Measurements from ENCODE around the gene AXL. TPM values are rescaled to one million over a fixed set of nuclear protein-coding genes. Genes with fewer than 3 reads are reported as not detected.
A peak's percentile ranks its signal among the peaks of the same experiment; 100 is the strongest.

Gene AXL
- total and polyA plus RNA-seq, 2 donors (not counting 3 experiments of a cell fraction or from before 2014, with no cell fraction given) = 86.9 to 172 TPM

DNA sequence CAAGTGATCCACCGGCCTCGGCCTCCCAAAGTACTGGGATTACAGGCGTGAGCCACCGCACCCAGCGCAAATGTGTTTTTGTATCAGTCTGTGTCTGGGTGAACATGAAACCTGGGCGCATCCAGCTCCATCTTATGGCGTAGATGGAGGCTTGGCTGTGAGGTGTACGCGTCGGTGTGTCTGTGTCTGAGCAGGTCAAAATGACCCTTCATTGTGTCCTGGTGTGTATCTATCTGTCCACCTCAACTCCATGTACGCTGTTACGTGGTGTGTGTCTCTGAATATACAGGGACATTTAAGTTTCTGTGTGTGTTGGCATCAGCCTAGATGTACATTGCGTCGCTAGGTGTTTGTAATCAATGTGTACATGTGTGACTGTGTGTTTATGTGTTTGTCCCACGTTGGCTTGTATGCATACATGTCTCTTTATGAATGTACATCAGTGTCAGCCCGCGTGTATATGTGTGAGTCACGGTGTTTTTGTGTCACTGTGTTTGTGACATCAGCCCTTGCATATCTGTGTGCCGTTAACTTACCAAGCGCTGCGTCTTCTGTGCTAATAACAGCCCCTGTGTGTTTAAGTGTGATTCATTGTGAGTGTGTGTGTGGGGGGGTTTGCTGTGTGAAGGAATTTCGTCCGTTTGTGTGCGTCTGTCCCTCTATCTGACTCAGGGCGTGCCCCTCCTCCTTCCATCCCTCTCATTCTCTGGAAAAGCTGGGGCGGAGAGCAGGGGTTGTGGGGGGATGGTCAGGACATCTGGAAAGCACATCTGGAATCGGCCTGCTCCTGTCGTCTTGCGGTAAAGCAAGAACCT is 6.4 kb downstream of the AXL start:
- peak; percentile 91 for FAIRE-seq
- peak; percentile 90 for DNase-seq (ENCODE audit: low read depth, low spot score)
- Histone ChIP-seq H3K9ac (replicated peaks; ENCODE audit: extremely low read depth, insufficient read depth, low read length) (peak overlapping the region; percentile 59), H3K36me3 (ENCODE audit: control insufficient read depth in 2 of 2, extremely low read depth in 1 of 2, insufficient read depth in 2 of 2, low read length in 2 of 2) (peaks cover 2 to 6% of the 10 kb centered on the region in 2 experiments), H3K4me2 (ENCODE audit: insufficient read depth, low read length) (peak overlapping the region; percentile 80), H2AFZ (ENCODE audit: low read depth, low read length) (no peak overlapping the region), H3K9me1 (replicated peaks; ENCODE audit: control insufficient read depth, extremely low read depth, insufficient read depth, low read length) (no peaks in the 10 kb centered on the region), H3K9me3 (replicated peaks; ENCODE audit: control insufficient read depth, insufficient read depth, low read length) (no peaks in the 10 kb centered on the region), H3K4me3 (replicated peaks in 1 of 3; ENCODE audit: insufficient read depth in 1 of 3, low read depth in 1 of 3, low read length in 3 of 3) (peak overlapping the region in 1 of 3 experiments; percentile 32), H4K20me1 (replicated peaks; ENCODE audit: control insufficient read depth, extremely low read depth, insufficient read depth, low read length) (no peaks in the 10 kb centered on the region), H3K27me3 (ENCODE audit: control insufficient read depth in 2 of 2, insufficient read depth in 2 of 2, low read length in 2 of 2) (no peaks in the 10 kb centered on the region), H3K27ac (ENCODE audit: insufficient read depth, low read depth, low read length) (peak overlapping the region; percentile 76), H3K4me1 (ENCODE audit: control insufficient read depth, extremely low read depth, insufficient read depth, low read length) (peaks cover 53% of the 10 kb centered on the region), H3K79me2 (ENCODE audit: control insufficient read depth, insufficient read depth, low read length) (peaks cover 56% of the 10 kb centered on the region)
- peak; percentile 77 for TF ChIP-seq JUN (IDR thresholded peaks at IDR 0.05; ENCODE audit: borderline replicate concordance, insufficient read depth, insufficient read length, low read depth)
- TF ChIP-seq, protein P1, sequence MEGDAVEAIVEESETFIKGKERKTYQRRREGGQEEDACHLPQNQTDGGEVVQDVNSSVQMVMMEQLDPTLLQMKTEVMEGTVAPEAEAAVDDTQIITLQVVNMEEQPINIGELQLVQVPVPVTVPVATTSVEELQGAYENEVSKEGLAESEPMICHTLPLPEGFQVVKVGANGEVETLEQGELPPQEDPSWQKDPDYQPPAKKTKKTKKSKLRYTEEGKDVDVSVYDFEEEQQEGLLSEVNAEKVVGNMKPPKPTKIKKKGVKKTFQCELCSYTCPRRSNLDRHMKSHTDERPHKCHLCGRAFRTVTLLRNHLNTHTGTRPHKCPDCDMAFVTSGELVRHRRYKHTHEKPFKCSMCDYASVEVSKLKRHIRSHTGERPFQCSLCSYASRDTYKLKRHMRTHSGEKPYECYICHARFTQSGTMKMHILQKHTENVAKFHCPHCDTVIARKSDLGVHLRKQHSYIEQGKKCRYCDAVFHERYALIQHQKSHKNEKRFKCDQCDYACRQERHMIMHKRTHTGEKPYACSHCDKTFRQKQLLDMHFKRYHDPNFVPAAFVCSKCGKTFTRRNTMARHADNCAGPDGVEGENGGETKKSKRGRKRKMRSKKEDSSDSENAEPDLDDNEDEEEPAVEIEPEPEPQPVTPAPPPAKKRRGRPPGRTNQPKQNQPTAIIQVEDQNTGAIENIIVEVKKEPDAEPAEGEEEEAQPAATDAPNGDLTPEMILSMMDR (IDR thresholded peaks at IDR 0.05; ENCODE audit: extremely low read depth in 1 of 2, insufficient read depth in 1 of 2, low read depth in 1 of 2, low read length in 2 of 2) = no peak
- peak; percentile 69 for TF ChIP-seq MYC (IDR thresholded peaks at IDR 0.05; ENCODE audit: low read depth, low read length)
- no peak for TF ChIP-seq POLR2AphosphoS5 (IDR thresholded peaks at IDR 0.05; ENCODE audit: insufficient read depth, low read depth, low read length)
- no peak for TF ChIP-seq GATA2 (IDR thresholded peaks at IDR 0.05; ENCODE audit: insufficient read depth, insufficient read length, low read depth, low read length)
- TF ChIP-seq EZH2 (IDR thresholded peaks at IDR 0.05; ENCODE audit: borderline replicate concordance, low read depth, low read length, severe bottlenecking) = no peak
- TF ChIP-seq, protein P2, sequence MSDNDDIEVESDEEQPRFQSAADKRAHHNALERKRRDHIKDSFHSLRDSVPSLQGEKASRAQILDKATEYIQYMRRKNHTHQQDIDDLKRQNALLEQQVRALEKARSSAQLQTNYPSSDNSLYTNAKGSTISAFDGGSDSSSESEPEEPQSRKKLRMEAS (IDR thresholded peaks at IDR 0.05; ENCODE audit: insufficient read depth, insufficient read length) = no peak
- peak; percentile 17 for TF ChIP-seq POLR2A (IDR thresholded peaks at IDR 0.05; ENCODE audit: low read depth, low read length)
- TF ChIP-seq FOS (IDR thresholded peaks at IDR 0.05; ENCODE audit: borderline replicate concordance, insufficient read depth, low read length) = peak; percentile 96
- BruUV-seq (replicated peaks) = TSS peak; percentile 2
- intact Hi-C loops (cut with micrococcal nuclease) = loop anchor here (1.0 kb wide), 1 partner anchor 37 kb away; no protein-coding TSS in a partner anchor
- dilution Hi-C loops (cut with MboI; ENCODE audit: extremely low pct_ligation_motif_present, low sequenced_read_pairs) = no loop called here
- CTCF ChIA-PET = interaction anchor here (3.9 to 4.0 kb wide), 2 partner anchors 21 to 38 kb away, joined by 29 to 33 read pairs; partner anchors contain the start of gene HNRNPUL1
- POLR2A ChIA-PET = interaction anchor here (1.5 kb wide), 1 partner anchor 38 kb away, joined by 4 read pairs; the partner anchor contains the start of gene HNRNPUL1

Measured in endothelial cell of umbilical vein (primary cell).